Measurements from ENCODE around the gene DDX51.
A peak's percentile ranks its signal among the peaks of the same experiment; 100 is the strongest.

Gene DDX51

GRCh38 chr12:132145334-132145733 lies 1.2 kb upstream of the DDX51 start:
- H3K4me3 ChIP-seq (ENCODE audit: low read length): peak overlapping the region; percentile 77
- DNase-seq (ENCODE audit: low read depth): no peak
- no peak for TF ChIP-seq CTCF (conservative IDR thresholded peaks at IDR 0.05; ENCODE audit: low read depth, low read length)

DNA sequence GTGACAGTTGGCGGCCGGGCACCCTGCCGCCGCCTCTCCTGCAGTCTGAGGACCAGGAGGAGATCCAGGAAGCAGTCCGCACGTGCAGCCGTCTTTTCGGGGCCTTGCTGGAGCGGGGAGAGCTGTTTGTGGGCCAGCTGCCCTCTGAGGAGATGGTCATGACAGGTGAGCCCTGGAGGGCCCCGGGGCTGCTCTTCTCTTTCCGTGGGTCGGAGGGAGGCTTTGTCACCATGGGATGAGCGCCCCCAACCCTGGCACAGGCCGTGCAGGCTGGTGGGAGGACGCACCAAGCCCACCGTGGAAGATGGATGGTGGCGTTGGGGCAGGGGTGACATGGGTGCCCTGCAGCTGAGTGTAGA lies 670 bp upstream of the DDX51 start:
- DNase-seq (ENCODE audit: low read depth): no peak
- H3K4me3 ChIP-seq (ENCODE audit: low read length): peak overlapping the region; percentile 77
- TF ChIP-seq CTCF (conservative IDR thresholded peaks at IDR 0.05; ENCODE audit: low read depth, low read length): no peak

DNA sequence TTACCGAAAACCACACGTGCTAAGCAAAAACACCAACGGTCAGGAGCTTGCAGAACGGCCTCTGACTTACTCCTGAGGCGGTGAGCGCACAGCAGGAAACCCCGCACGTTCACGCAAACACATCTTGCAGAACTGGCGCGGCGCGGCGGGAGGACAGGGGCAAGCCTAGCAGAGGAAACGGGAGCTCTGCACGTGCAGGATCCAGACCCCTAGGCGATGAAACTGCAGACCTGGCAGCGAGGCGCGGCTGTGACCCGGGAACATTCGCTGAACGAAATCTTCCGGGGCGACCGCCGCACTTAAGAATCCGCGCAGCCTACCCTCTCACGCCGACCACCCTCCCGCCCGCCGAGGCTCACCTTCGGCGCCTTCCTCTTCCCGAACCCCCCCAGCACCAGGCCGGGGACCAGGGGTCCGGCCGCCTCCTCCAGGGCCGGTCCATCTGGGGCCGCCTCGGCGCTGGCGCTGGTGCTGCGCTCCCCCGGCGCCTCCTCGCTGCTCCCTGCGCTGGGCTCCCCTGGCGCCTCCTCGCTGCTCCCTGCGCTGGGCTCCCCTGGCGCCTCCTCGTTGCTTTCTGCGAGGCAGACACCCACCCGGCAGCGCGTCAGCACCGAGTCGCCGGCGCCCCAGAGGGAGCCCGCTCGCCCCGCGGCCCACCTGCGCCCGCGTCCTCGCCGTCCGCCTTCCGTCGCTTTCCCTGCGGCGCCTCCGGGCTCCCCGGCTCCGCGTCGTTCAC lies 615 bp downstream of the DDX51 start:
- peak overlapping the region; percentile 58 for H3K4me3 ChIP-seq (ENCODE audit: low read length)
- no peak for DNase-seq (ENCODE audit: low read depth)
- no peak for TF ChIP-seq CTCF (conservative IDR thresholded peaks at IDR 0.05; ENCODE audit: low read depth, low read length)

DNA sequence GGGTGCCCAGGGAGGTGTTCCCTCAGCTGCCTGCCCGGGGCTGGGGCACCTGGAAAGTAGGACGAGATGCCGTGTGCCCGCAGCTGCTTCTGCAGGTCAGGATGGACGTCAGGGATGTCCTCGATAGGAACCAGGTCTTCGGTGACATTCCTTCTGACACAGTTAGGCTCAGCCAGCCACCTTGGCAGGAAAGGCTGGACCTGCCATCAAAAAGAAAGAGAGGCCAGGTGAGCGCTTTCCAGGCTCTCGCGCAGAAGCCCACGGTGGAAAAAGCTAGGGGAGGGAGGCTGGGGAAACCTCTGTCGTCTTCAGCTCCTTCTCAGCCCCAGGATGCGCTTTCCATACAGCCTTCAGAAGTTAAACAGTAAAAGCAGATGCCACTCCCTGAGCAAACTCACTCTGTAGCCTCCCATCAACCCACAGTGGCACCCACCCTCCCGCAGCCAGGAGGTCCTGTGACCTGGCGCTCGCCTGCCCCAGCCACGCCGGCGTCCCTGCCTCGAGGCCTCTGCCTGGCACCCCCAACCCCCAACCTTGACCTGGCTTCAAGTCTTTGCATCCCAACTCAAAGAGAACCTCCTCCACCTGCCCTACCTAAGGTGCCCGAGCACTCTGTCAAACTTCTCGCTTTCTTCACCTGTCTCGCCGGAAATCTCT lies 1.3 kb downstream of the DDX51 start:
- no peak for DNase-seq (ENCODE audit: low read depth)
- TF ChIP-seq CTCF (conservative IDR thresholded peaks at IDR 0.05; ENCODE audit: low read depth, low read length): no peak
- H3K4me3 ChIP-seq (ENCODE audit: low read length): peak overlapping the region; percentile 58

GRCh38 chr12:132141976-132142678 lies 2.0 kb downstream of the DDX51 start:
- no peak overlapping the region for H3K4me3 ChIP-seq (ENCODE audit: low read length)
- TF ChIP-seq CTCF (conservative IDR thresholded peaks at IDR 0.05; ENCODE audit: low read depth, low read length): no peak
- no peak for DNase-seq (ENCODE audit: low read depth)

- DNase-seq (ENCODE audit: low read depth): no peak
- TF ChIP-seq CTCF (conservative IDR thresholded peaks at IDR 0.05; ENCODE audit: low read depth, low read length): no peak
- no peak overlapping the region for H3K4me3 ChIP-seq (ENCODE audit: low read length)
Measured at GRCh38 chr12:132140918-132141841, 2.9 kb downstream of the DDX51 start.

All from retinal pigment epithelial cell (primary cell).